ENCODE results near the gene PPEF1.
"Not testable (repeated sequence)": the region's sequence is repeated elsewhere in the genome, so short reads cannot be mapped to it uniquely, and the experiment has no call there.

PPEF1 gene

GRCh38 chrX:18797141-18797540 is 89.7 kb downstream of the PPEF1 start:
- Histone ChIP-seq H3K4me3 (no peak overlapping the region), H3K27ac (no peak overlapping the region)
- no peak for DNase-seq (ENCODE audit: low spot score)
- no peak for TF ChIP-seq CTCF (IDR thresholded peaks at IDR 0.05)

GRCh38 chrX:18799911-18800310 is 92.5 kb downstream of the PPEF1 start:
- H3K4me3 ChIP-seq: no peak overlapping the region
- TF ChIP-seq CTCF (IDR thresholded peaks at IDR 0.05): no peak
- no peak overlapping the region for H3K27ac ChIP-seq
- no peak for DNase-seq (ENCODE audit: low spot score)

- no peak overlapping the region for H3K27ac ChIP-seq
Measured at GRCh38 chrX:18809641-18810040, 102.2 kb downstream of the PPEF1 start.

GRCh38 chrX:18810416-18810815 is 103.0 kb downstream of the PPEF1 start:
- TF ChIP-seq CTCF (IDR thresholded peaks at IDR 0.05): no peak
- H3K27ac ChIP-seq: no peak overlapping the region
- no peak overlapping the region for H3K4me3 ChIP-seq
- no peak for DNase-seq (ENCODE audit: low spot score)

More at GRCh38 chrX:18809641-18810040, 102.2 kb downstream of the PPEF1 start:
- TF ChIP-seq CTCF (IDR thresholded peaks at IDR 0.05): no peak
- no peak for DNase-seq (ENCODE audit: low spot score)
- H3K4me3 ChIP-seq: no peak overlapping the region

GRCh38 chrX:18825375-18825774 is 117.9 kb downstream of the PPEF1 start:
- no peak for TF ChIP-seq CTCF (IDR thresholded peaks at IDR 0.05)
- H3K4me3 ChIP-seq: no peak overlapping the region
- H3K27ac ChIP-seq: no peak overlapping the region
- no peak for DNase-seq (ENCODE audit: low spot score)

GRCh38 chrX:18828832-18829404 is 121.5 kb downstream of the PPEF1 start:
- no peak for DNase-seq (ENCODE audit: low spot score)
- no peak overlapping the region for H3K4me3 ChIP-seq
- no peak overlapping the region for H3K27ac ChIP-seq
- TF ChIP-seq CTCF (IDR thresholded peaks at IDR 0.05): no peak

- Histone ChIP-seq H3K27ac (peak overlapping the region; percentile 53 to 86), H3K4me3 (peak overlapping the region; percentile 57)
- DNase-seq (ENCODE audit: low spot score): peak; percentile 81
- TF ChIP-seq CTCF (IDR thresholded peaks at IDR 0.05): no peak
Measured at GRCh38 chrX:18833071-18833731, 125.8 kb downstream of the PPEF1 start.

GRCh38 chrX:18847901-18848300 is 140.5 kb downstream of the PPEF1 start:
- DNase-seq (ENCODE audit: low spot score): not testable (repeated sequence)

More at GRCh38 chrX:18847901-18848300, 140.5 kb downstream of the PPEF1 start:
- H3K27ac ChIP-seq, H3K4me3 ChIP-seq: not testable (repeated sequence)

Data from coronary artery (tissue), 2 donors.